A549 (cell line): ENCODE results near the gene SECISBP2L.
"Not testable (repeated sequence)": the region's sequence is repeated elsewhere in the genome, so short reads cannot be mapped to it uniquely, and the experiment has no call there.

Experiments
- CTCF ChIP-seq: fragments of >200 bp; sonication (Bioruptor Twin); formaldehyde crosslinking; IDR thresholded peaks from 3 replicates; pipeline ENCODE4 v1.5.1; 2016
- EP300 ChIP-seq, 2 experiments: fragments of >200 bp; sonication (Bioruptor Twin); formaldehyde crosslinking; IDR thresholded peaks; 2 replicates in 1 of 2; 3 replicates in 1 of 2; pipeline ENCODE4 v1.6.1; 2016 to 2017
- KDM1A ChIP-seq: fragments of 200-600 bp; sonication (generic); IDR thresholded peaks from 2 replicates; pipeline ENCODE4 v1.6.1; 2016; ENCODE audit warnings: low read depth, mild to moderate bottlenecking
- POLR2AphosphoS2 ChIP-seq: conservative IDR thresholded peaks from 2 replicates; pipeline ENCODE4 v1.6.1; 2012; ENCODE audit warnings: low read length, improper control_type of control experiment, inconsistent platforms
- RCOR1 ChIP-seq: fragments of 150-350 bp; IDR thresholded peaks from 2 replicates; pipeline ENCODE4 v1.6.1; 2014; ENCODE audit warnings: antibody characterized with exemption, low read length, low read depth

DNA sequence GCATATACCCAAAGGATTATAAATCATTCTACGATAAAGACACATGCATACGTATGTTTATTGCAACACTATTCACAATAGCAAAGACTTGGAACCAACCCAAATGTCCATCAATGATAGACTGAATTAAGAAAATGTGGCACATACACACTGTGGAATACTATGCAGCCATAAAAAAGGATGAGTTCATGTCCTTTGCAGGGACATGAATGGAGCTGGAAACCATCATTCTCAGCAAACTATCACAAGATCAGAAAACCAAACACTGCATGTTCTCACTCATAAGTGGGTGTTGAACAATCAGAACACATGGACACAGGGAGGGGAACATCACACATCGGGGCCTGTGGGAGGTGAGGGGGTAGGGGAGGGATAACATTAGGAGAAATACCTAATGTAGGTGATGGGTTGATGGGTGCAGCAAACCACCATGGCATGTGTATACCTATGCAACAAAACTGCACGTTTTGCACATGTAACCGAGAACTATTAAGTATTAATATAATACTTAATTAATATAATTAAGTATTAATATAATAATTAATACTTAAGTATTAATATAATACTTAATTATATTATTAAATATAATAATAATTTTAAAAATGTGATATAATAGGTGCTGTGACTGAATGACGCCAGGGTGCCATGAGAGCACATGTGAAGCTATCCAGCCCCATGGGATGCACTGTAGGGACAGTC lies 28.5 kb upstream of the SECISBP2L start:
- not testable (repeated sequence) for TF ChIP-seq RCOR1; EP300 (IDR thresholded peaks at IDR 0.05); CTCF; KDM1A; POLR2AphosphoS2
